GM10266 (cell line): ENCODE data around the gene DNAJC30.

ENCODE experiments used
- DNase-seq: peaks from one replicate; pipeline ENCODE4 v3.0.0; 2012; ENCODE audit errors: extremely low spot score
- CTCF ChIP-seq: IDR thresholded peaks from 2 replicates; pipeline ENCODE4 v1.5.1; 2012; ENCODE audit warnings: mild to moderate bottlenecking, low read depth; ENCODE audit not compliant: control insufficient read depth, insufficient read depth; ENCODE audit errors: missing control alignments

Gene DNAJC30

DNA sequence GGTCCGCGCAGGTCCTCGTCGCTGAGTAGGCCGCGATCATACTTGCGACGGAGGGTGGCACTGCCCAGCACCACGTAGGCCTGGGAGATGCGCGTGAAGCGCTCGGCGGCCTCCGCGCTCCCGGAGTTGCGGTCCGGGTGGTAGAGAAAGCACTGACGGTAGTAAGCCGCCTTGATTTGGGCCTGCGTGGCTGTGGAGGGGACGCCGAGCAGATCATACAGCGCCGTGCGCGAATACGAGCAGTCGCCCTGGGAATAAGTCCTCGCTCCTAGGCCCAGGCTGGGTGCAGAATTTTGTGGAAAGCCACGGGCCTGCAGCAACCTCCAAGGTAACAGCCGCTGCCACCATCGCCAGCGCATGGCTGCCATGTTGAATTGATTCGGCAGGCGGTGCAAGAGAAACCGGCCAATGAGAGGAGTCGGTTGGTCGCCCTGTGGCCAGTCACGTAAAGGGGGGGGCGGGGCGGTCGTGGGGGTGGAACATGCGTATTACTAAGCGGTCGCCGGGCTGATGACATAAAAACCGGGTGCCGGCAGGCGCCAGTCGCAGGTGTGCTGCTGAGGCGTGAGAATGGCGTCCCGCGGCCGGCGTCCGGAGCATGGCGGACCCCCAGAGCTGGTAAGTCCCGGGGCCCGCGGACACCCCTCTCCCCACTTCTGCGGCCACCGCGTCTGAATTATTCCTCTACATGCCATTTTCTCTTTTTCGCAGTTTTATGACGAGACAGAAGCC lies at the start of gene DNAJC30, which contains the start of gene BUD23:
TSS of gene DNAJC30 (minus strand) at position 398 of the 732 bp plus-strand sequence. CDS start at position 368, 30 bp downstream.
TSS of gene BUD23 (plus strand) at position 542 of the 732 bp plus-strand sequence. CDS start at position 571, 29 bp downstream.
- peak; percentile 98 for DNase-seq
- TF ChIP-seq CTCF: no peak

- TF ChIP-seq CTCF: no peak
- no peak for DNase-seq
Observed at GRCh38 chr7:73732397-73732796, 49.1 kb upstream of the DNAJC30 start.

DNA sequence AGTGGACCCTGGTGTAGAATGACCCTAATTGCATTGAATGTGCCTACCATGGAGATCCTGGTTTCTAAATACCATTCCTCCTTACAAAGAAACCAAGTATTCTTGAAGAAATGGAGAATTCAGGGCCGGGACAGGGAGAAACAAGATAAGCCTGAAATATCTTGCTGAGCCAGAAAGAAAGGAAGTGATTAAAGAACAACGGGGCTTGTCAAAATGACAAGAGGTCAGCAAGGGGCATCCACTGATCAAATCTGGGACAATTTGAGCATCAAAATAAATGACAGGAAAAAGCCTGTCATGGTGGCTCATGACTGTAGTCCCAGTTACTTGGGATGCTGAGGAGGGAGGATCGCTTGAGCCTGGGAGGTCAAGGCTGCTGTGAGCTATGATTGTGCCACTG lies 47.2 kb upstream of the DNAJC30 start:
- no peak for TF ChIP-seq CTCF

DNA sequence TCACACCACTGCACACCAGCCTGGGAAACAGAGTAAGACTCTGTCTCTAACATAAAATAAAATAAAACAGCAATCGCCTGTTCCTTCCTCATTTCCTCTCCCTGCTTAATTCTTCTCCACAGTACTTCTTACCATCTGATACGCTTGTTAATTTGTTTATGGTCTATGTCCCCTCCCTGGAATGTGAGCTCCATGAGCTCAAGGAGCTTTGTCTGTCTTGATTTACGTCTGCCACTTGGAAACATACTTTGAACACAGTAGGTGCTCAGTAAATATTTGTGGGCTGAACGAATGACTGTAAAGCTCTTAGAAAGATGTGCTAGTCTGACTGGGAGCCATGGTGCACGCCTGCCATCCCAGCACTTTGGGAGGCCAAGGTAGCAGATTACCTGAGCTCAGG lies 45.3 kb upstream of the DNAJC30 start:
- no peak for TF ChIP-seq CTCF

More for the DNA sequence above, 47.2 kb upstream of the DNAJC30 start:
- no peak for DNase-seq

DNA sequence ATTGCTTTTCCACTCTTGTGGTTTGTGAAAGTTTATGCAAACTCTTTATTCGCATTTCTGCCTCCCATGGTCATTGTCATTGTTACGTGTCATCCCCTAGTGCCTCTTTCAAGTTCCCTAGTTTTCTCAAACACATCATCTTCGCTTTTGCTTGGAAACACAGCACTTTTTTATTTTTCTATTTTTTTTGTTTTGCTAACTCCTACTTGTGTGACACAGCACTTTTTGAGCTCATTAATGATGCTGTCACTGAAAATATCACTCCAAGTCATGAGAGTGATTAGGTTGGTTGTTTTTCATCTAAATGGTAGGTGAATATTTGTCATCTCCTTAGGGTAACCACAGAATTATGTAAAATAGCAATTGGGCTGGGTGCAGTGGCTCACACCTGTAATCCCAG lies 44.7 kb upstream of the DNAJC30 start:
- no peak for TF ChIP-seq CTCF
- no peak for DNase-seq

More for the DNA sequence above, 45.3 kb upstream of the DNAJC30 start:
- no peak for DNase-seq

DNA sequence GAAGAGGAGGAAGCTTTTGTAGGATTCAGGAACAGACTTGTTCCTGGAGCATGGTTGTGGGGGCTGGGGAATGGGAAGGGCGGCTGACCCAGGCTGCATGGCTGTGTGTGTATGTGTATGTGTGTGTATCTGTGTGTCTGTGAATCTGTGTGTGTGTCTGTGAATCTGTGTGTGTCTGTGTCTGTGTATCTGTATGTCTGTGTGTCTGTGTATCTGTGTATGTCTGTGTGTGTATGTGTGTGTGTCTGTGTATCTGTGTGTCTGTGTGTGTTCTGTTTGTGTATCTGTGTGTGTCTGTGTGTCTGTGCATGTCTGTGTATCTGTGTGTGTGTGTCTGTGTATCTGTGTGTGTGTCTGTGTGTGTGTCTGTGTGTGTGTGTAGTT lies 42.8 kb upstream of the DNAJC30 start:
- no peak for TF ChIP-seq CTCF

GRCh38 chr7:73723813-73724212 lies 40.6 kb upstream of the DNAJC30 start:
- no peak for DNase-seq
- no peak for TF ChIP-seq CTCF

More for the DNA sequence above, 42.8 kb upstream of the DNAJC30 start:
- DNase-seq: no peak
